HepG2 (cell line): ENCODE results near the gene PGPEP1. TPM values are rescaled to one million over a fixed set of nuclear protein-coding genes. Genes with fewer than 3 reads are reported as not detected.

Source experiments
- AHDC1 ChIP-seq: sonication (generic); formaldehyde crosslinking; IDR thresholded peaks from 2 replicates; pipeline ENCODE4 v1.5.1; 2020; ENCODE audit warnings: mild to moderate bottlenecking, missing genetic modification reagents, borderline replicate concordance
- FUBP1 ChIP-seq: sonication (generic); formaldehyde crosslinking; IDR thresholded peaks from 2 replicates; pipeline ENCODE4 v1.5.1; 2020; ENCODE audit warnings: missing genetic modification reagents, mild to moderate bottlenecking, borderline replicate concordance
- GATAD1 ChIP-seq: IDR thresholded peaks from 2 replicates; pipeline ENCODE4 v1.6.1; 2016; ENCODE audit warnings: missing genetic modification reagents, missing compliant biosample characterization
- IRF1 ChIP-seq: sonication (generic); formaldehyde crosslinking; IDR thresholded peaks from 2 replicates; pipeline ENCODE4 v1.4.0; 2020; ENCODE audit warnings: low read depth, mild to moderate bottlenecking, missing genetic modification reagents
- MBD4 ChIP-seq: IDR thresholded peaks from 2 replicates; pipeline ENCODE4 v1.6.1; 2012; ENCODE audit warnings: low read length, inconsistent platforms, borderline replicate concordance
- NFIC ChIP-seq: IDR thresholded peaks from 2 replicates; pipeline ENCODE4 v1.6.1; 2012; ENCODE audit warnings: mild to moderate bottlenecking, low read length, inconsistent platforms
- NR2F2 ChIP-seq: IDR thresholded peaks from 2 replicates; pipeline ENCODE4 v1.6.1; 2012; ENCODE audit warnings: low read depth, inconsistent platforms, borderline replicate concordance
- PCBP2 ChIP-seq: fragments of 200-400 bp; formaldehyde crosslinking; optimal IDR thresholded peaks from 2 replicates; pipeline ENCODE3; 2018; ENCODE audit warnings: low read length, low read depth; ENCODE audit not compliant: poor library complexity, severe bottlenecking
- POLR2AphosphoS5 ChIP-seq: IDR thresholded peaks from 2 replicates; pipeline ENCODE4 v1.6.1; 2012; ENCODE audit warnings: low read depth, low read length
- STAT5B ChIP-seq: sonication (generic); formaldehyde crosslinking; IDR thresholded peaks from 2 replicates; pipeline ENCODE4 v1.4.0; 2020; ENCODE audit warnings: missing genetic modification reagents
- TCF7L2 ChIP-seq: IDR thresholded peaks from 2 replicates; pipeline ENCODE4 v1.6.1; 2011; ENCODE audit warnings: mild to moderate bottlenecking, low read depth, low read length, moderate library complexity
- UBTF ChIP-seq: sonication (generic); formaldehyde crosslinking; IDR thresholded peaks from 2 replicates; pipeline ENCODE4 v1.4.0; 2020; ENCODE audit warnings: mild to moderate bottlenecking, missing genetic modification reagents
- ZFP36 ChIP-seq: fragments of 150-350 bp; IDR thresholded peaks from 2 replicates; pipeline ENCODE4 v1.6.1; 2018; ENCODE audit warnings: borderline replicate concordance, low read length, low read depth; ENCODE audit not compliant: partially characterized antibody
- ZNF260 ChIP-seq: sonication (generic); formaldehyde crosslinking; IDR thresholded peaks from 2 replicates; pipeline ENCODE4 v1.4.0; 2020; ENCODE audit warnings: missing genetic modification reagents, low read depth, mild to moderate bottlenecking, borderline replicate concordance
- ZNF335 ChIP-seq: sonication (generic); formaldehyde crosslinking; IDR thresholded peaks from 2 replicates; pipeline ENCODE4 v1.4.0; 2020; ENCODE audit warnings: missing genetic modification reagents
- ZNF431 ChIP-seq: sonication (generic); formaldehyde crosslinking; IDR thresholded peaks from 2 replicates; pipeline ENCODE4 v1.9.0; 2022; ENCODE audit warnings: missing genetic modification reagents, low read depth, mild to moderate bottlenecking, borderline replicate concordance
- ZNF546 ChIP-seq: sonication (generic); formaldehyde crosslinking; conservative IDR thresholded peaks from 2 replicates; pipeline ENCODE4 v1.8.1; 2023; ENCODE audit warnings: mild to moderate bottlenecking, missing genetic modification reagents
- ZNF577 ChIP-seq: sonication (generic); formaldehyde crosslinking; IDR thresholded peaks from 2 replicates; pipeline ENCODE4 v1.4.0; 2020; ENCODE audit warnings: mild to moderate bottlenecking, low read depth, missing genetic modification reagents, borderline replicate concordance
- polyA plus RNA-seq, 8 experiments: library from polyadenylated mRNA; depleted of rRNA in 3 of 8; stranded (reverse) in 7 of 8; unstranded in 1 of 8; fragments of >200 nt; fragmentation: Illumina TruSeq in 4 of 8; extraction: Trizol in 4 of 8; gene quantifications; 2 replicates each; pipeline versions ENCODE4 v1.2.1 to v1.2.3, GENCODE V29; 2011 to 2016; ENCODE audit warnings: low read depth in 4 of 8, missing spikeins in 1 of 8, mixed read lengths in 1 of 8; ENCODE audit not compliant: insufficient read depth in 1 of 8
- total RNA-seq, 5 experiments: library from RNA; depleted of rRNA; stranded (reverse); fragments of >200 nt; fragmentation: Illumina TruSeq; extraction: Trizol; gene quantifications; 2 replicates each; pipeline ENCODE4 v1.2.3, GENCODE V29; 2016; ENCODE audit warnings: low read depth in 1 of 5

The PGPEP1 gene
- total and polyA plus RNA-seq, 2 of the 13 experiments (the other 11 are each of a cell fraction or from before 2014, with no cell fraction given) = 53.1 to 56.6 TPM

- peak; percentile 36; the same call in 1 of the 2 replicates for TF ChIP-seq UBTF
- TF ChIP-seq GATAD1 = peak; percentile 37; the same call in 1 of the 2 replicates
- TF ChIP-seq ZNF335 (CRISPR knock-in tag) = peak; percentile 27; the same call in 1 of the 2 replicates
- TF ChIP-seq PCBP2 = peak; percentile 17
- no peak for TF ChIP-seq FUBP1
- no peak for TF ChIP-seq TCF7L2
- 0 out of 2 replicates have a peak, but pooled peaks have one; percentile 10 for TF ChIP-seq NR2F2
- TF ChIP-seq STAT5B = no peak
- peak; percentile 13 for TF ChIP-seq ZFP36
- TF ChIP-seq MBD4 = peak; percentile 71
- no peak for TF ChIP-seq ZNF260 (CRISPR knock-in tag)
- peak; percentile 67; the same call in 1 of the 2 replicates for TF ChIP-seq AHDC1 (CRISPR knock-in tag)
- TF ChIP-seq IRF1 (CRISPR knock-in tag) = no peak
- TF ChIP-seq ZNF577 (CRISPR knock-in tag) = no peak
- peak; percentile 66 for TF ChIP-seq NFIC
- no peak for TF ChIP-seq ZNF546 (CRISPR knock-in tag)
- no peak for TF ChIP-seq ZNF431 (CRISPR knock-in tag)
- TF ChIP-seq POLR2AphosphoS5 = peak; percentile 84
Measured at GRCh38 chr19:18390065-18390907, 49.9 kb downstream of the PGPEP1 start (continued).
